WTC11 (cell line): ENCODE measurements around the gene SAFB.

Experiments
- IRF2 ChIP-seq: sonication (generic); formaldehyde crosslinking; IDR thresholded peaks from 2 replicates; pipeline ENCODE4 v1.8.0; 2022; ENCODE audit warnings: low read depth, missing genetic modification reagents, borderline replicate concordance
- SP1 ChIP-seq: sonication (generic); formaldehyde crosslinking; conservative IDR thresholded peaks from 2 replicates; pipeline ENCODE4 v1.8.1; 2022; ENCODE audit warnings: missing genetic modification reagents
- ZNF138 ChIP-seq: sonication (generic); formaldehyde crosslinking; conservative IDR thresholded peaks from 2 replicates; pipeline ENCODE4 v1.8.1; 2022; ENCODE audit warnings: mild to moderate bottlenecking, moderate library complexity, missing genetic modification reagents
- TF ChIP-seq, protein P1 (sequence below): fragments of 200-600 bp; IDR thresholded peaks from 2 replicates; pipeline ENCODE4 v1.8.0; 2022; ENCODE audit warnings: antibody characterized with exemption
- TF ChIP-seq, protein P2 (sequence below): sonication (generic); formaldehyde crosslinking; IDR thresholded peaks from 2 replicates; pipeline ENCODE4 v1.8.1; 2023; ENCODE audit warnings: mild to moderate bottlenecking, moderate library complexity, missing genetic modification reagents
- TF ChIP-seq, protein P3 (sequence below): sonication (generic); formaldehyde crosslinking; IDR thresholded peaks from 2 replicates; pipeline ENCODE4 v1.8.0; 2023; ENCODE audit warnings: missing genetic modification reagents

DNA sequence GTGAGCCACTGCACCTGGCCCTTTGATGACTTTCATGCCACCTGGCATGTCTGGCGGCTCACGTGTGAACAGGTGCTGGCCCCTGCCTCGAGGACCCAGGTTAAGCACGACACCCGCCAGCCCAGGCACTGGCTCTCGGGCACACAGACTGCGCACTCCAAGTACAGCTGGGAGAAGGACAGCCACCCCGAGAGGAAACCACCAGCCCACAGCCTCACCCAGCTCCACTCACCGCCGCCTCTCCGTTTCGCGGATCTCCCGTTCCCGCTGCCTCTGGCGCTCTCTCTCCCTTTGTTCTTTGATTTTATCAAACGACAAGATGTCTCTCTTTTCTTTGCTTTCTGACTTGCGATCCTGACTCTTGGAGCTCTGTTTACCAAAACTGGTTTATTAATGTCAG is 27.8 kb upstream of the SAFB start:
- TF ChIP-seq, protein P1, sequence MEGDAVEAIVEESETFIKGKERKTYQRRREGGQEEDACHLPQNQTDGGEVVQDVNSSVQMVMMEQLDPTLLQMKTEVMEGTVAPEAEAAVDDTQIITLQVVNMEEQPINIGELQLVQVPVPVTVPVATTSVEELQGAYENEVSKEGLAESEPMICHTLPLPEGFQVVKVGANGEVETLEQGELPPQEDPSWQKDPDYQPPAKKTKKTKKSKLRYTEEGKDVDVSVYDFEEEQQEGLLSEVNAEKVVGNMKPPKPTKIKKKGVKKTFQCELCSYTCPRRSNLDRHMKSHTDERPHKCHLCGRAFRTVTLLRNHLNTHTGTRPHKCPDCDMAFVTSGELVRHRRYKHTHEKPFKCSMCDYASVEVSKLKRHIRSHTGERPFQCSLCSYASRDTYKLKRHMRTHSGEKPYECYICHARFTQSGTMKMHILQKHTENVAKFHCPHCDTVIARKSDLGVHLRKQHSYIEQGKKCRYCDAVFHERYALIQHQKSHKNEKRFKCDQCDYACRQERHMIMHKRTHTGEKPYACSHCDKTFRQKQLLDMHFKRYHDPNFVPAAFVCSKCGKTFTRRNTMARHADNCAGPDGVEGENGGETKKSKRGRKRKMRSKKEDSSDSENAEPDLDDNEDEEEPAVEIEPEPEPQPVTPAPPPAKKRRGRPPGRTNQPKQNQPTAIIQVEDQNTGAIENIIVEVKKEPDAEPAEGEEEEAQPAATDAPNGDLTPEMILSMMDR = no peak
- no peak for TF ChIP-seq SP1 (CRISPR knock-in tag)
- no peak for TF ChIP-seq IRF2
- TF ChIP-seq ZNF138 = no peak
- TF ChIP-seq, protein P2, sequence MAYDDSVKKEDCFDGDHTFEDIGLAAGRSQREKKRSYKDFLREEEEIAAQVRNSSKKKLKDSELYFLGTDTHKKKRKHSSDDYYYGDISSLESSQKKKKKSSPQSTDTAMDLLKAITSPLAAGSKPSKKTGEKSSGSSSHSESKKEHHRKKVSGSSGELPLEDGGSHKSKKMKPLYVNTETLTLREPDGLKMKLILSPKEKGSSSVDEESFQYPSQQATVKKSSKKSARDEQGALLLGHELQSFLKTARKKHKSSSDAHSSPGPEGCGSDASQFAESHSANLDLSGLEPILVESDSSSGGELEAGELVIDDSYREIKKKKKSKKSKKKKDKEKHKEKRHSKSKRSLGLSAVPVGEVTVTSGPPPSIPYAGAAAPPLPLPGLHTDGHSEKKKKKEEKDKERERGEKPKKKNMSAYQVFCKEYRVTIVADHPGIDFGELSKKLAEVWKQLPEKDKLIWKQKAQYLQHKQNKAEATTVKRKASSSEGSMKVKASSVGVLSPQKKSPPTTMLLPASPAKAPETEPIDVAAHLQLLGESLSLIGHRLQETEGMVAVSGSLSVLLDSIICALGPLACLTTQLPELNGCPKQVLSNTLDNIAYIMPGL (CRISPR knock-in tag) = no peak
- TF ChIP-seq, protein P3, sequence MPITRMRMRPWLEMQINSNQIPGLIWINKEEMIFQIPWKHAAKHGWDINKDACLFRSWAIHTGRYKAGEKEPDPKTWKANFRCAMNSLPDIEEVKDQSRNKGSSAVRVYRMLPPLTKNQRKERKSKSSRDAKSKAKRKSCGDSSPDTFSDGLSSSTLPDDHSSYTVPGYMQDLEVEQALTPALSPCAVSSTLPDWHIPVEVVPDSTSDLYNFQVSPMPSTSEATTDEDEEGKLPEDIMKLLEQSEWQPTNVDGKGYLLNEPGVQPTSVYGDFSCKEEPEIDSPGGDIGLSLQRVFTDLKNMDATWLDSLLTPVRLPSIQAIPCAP (CRISPR knock-in tag) = no peak
